Heart left ventricle (tissue), 13 donors: ENCODE data around the gene C2CD2L.

Experiments
- POLR2A ChIP-seq, 2 donors: fragments of 450-650 bp; IDR thresholded peaks; one replicate each; pipeline ENCODE4 v1.6.1; 2017; ENCODE audit warnings: antibody characterized with exemption in 2 of 2, mild to moderate bottlenecking in 2 of 2, moderate library complexity in 2 of 2
- TF ChIP-seq, protein P1 (sequence below), 12 donors: fragments of 200-600 bp; sonication (generic) in 4 of 12; IDR thresholded peaks; one replicate each; pipeline versions ENCODE4 v1.5.0 to v1.8.0; 2018 to 2022; ENCODE audit warnings: antibody characterized with exemption in 12 of 12, mild to moderate bottlenecking in 5 of 12
- donor health status: ischemic (EF 13 %, LVEDD 7.1; RV severe dilation, severe dysfunction).
- donor health status: DM: no; HTN: yes; CAD: no.
- donor health status: DM: no; HTN: no; CAD: no.
- donor health status: ischemic (EF 25% LVEDD 6.9; RV normal size, moderate dysfunction).
- donor health status: ischemic (EF 25% LVEDD 5.7; RV mildly dilated, moderate dysfunction).
- donor health status: ischemic (EF 35%, LVEDD 5.7; RV mildly dilated, moderate dysfunction).
- donor health status: nonischemic (EF 11% LVEDD 7.7; RV severe dilation, severe dysfunction).
- donor health status: DM: yes; HTN: yes; CAD: no.
- donor health status: PGD.
- donor health status: ischemic (EF 29% LVEDD 5.4; RV normal size, mild dysfunction).
- donor health status: nonischemic (EF 23%, LVEDD 6.1; RV moderate dilation, normal function).

DNA sequence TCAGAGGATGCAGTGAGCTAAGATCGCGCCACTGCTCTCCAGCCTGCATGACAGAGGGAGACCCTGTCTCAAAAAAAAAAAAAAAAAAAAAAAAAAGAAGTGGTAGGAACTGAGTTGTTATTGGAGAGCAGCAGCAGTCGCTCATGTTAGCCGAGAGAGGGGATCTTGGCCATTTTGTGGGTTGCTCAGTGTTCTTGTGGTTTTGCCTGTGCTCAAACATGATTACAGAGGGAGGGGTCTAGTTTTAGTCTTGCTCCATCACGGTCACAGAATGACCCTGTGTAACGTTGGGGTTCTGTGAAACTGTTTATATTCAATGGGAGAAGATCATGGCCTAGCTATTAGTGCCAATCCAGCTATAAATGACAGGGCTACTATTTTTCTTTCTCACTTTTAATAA is 7.4 kb upstream of the C2CD2L start:
- TF ChIP-seq POLR2A (IDR thresholded peaks at IDR 0.05): no peak
- TF ChIP-seq, protein P1, sequence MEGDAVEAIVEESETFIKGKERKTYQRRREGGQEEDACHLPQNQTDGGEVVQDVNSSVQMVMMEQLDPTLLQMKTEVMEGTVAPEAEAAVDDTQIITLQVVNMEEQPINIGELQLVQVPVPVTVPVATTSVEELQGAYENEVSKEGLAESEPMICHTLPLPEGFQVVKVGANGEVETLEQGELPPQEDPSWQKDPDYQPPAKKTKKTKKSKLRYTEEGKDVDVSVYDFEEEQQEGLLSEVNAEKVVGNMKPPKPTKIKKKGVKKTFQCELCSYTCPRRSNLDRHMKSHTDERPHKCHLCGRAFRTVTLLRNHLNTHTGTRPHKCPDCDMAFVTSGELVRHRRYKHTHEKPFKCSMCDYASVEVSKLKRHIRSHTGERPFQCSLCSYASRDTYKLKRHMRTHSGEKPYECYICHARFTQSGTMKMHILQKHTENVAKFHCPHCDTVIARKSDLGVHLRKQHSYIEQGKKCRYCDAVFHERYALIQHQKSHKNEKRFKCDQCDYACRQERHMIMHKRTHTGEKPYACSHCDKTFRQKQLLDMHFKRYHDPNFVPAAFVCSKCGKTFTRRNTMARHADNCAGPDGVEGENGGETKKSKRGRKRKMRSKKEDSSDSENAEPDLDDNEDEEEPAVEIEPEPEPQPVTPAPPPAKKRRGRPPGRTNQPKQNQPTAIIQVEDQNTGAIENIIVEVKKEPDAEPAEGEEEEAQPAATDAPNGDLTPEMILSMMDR (IDR thresholded peaks at IDR 0.05): no peak
